Adrenal gland (tissue), 12 donors: ENCODE results near the gene GMPR2. TPM values are rescaled to one million over a fixed set of nuclear protein-coding genes. Genes with fewer than 3 reads are reported as not detected.
A peak's percentile ranks its signal among the peaks of the same experiment; 100 is the strongest.

Source experiments
- DNase-seq, 7 donors: peaks; one replicate each; pipeline ENCODE4 v3.0.0-alpha.2; 2019 to 2020
- H3K27ac ChIP-seq, 5 donors: fragments of 200-600 bp; sonication (generic) in 4 of 5; 1 replicate in 3 of 5; 2 replicates in 2 of 5; pipeline versions ENCODE4 v1.5.1 to v1.8.0; 2016 to 2020; ENCODE audit warnings: mild to moderate bottlenecking in 1 of 5
- H3K27me3 ChIP-seq: fragments of 200-600 bp; 2 replicates; pipeline ENCODE4 v1.8.0; 2021
- H3K36me3 ChIP-seq, 2 donors: fragments of 200-600 bp; replicated peaks in 1 of 2; 1 replicate in 1 of 2; 2 replicates in 1 of 2; pipeline versions ENCODE4 v1.5.1 to v1.8.0; 2018 to 2022
- H3K4me1 ChIP-seq, 2 donors: fragments of 200-600 bp; replicated peaks in 1 of 2; 1 replicate in 1 of 2; 2 replicates in 1 of 2; pipeline versions ENCODE4 v1.5.1 to v1.8.0; 2018 to 2021
- H3K4me3 ChIP-seq, 4 donors: fragments of 200-600 bp; sonication (generic) in 3 of 4; one replicate each; pipeline ENCODE4 v1.5.1; 2016 to 2018
- H3K9me3 ChIP-seq, 3 donors: fragments of 200-600 bp; sonication (generic) in 1 of 3; replicated peaks in 1 of 3; 1 replicate in 2 of 3; 2 replicates in 1 of 3; pipeline versions ENCODE4 v1.5.1 to v1.8.0; 2016 to 2021
- CTCF ChIP-seq, 6 experiments: fragments of 450-650 bp in 4 of 6; fragments of 200-600 bp in 2 of 6; sonication (generic) in 1 of 6; IDR thresholded peaks; 1 replicate in 5 of 6; 2 replicates in 1 of 6; pipeline versions ENCODE4 v1.5.1 to v1.8.0; 2016 to 2021; ENCODE audit warnings: antibody characterized with exemption in 6 of 6, mild to moderate bottlenecking in 2 of 6, moderate library complexity in 1 of 6
- POLR2A ChIP-seq, 2 donors: fragments of 450-650 bp; IDR thresholded peaks; one replicate each; pipeline ENCODE4 v1.6.1; 2017; ENCODE audit warnings: antibody characterized with exemption in 2 of 2, mild to moderate bottlenecking in 2 of 2, moderate library complexity in 1 of 2
- WGBS, 4 donors: extraction: QIAGEN DNeasy Blood & Tissue Kit in 2 of 4; methylation state at CpG; one replicate each; pipeline versions ENCODE4 v1.1.5 to v1.1.7; 2013 to 2017; 5-methylcytosine and 5-hydroxymethylcytosine counted together
- intact Hi-C, 2 donors: fragments of 100-400 bp; cut with DNase I; formaldehyde crosslinking; loops; one replicate each; pipeline versions ENCODE4 v1.14.1 to v1.15.0; 2022 to 2023
- polyA plus RNA-seq, 3 donors: library from polyadenylated mRNA; stranded (reverse); fragments of 200-250 nt in 2 of 3; fragments of 350-450 nt in 1 of 3; fragmentation: Illumina TruSeq in 1 of 3; extraction: RNeasy Lipid Tissue Mini Kit (QIAGEN cat#74804) in 1 of 3; gene quantifications; one replicate each; pipeline ENCODE4 v1.2.3, GENCODE V29; 2013 to 2014
- total RNA-seq, 9 donors: library from RNA; depleted of rRNA in 4 of 9; stranded (reverse); fragments of >200 nt in 4 of 9; fragments of 120-200 nt in 1 of 9; fragmentation: NEBNext Ultra II Directional in 1 of 9; extraction: Animal tissue kit (Norgen Biotek cat#: 25700) in 1 of 9; gene quantifications; one replicate each; pipeline versions ENCODE4 v1.1.0 to v1.2.4, GENCODE V29; 2013 to 2023
- donor health status: healthy with polysubstance abuse.
- donor health status: Bipolar disorder and iron deficiency.
- donor health status: DM: yes; HTN: yes; CAD: no.
- donor health status: DM: no; HTN: no; CAD: no.
- donor health status: DM: no; HTN: no; CAD: no.
- donor health status: DM: yes; HTN: yes; CAD: no.

Gene GMPR2
- total and polyA plus RNA-seq, 12 donors = 70.6 to 188 (median 124) TPM

GRCh38 chr14:24224618-24225071 is 8.1 kb upstream of the GMPR2 start:
- H3K27ac ChIP-seq = no peak overlapping the region
- DNase-seq = peak in 1 of 7 donors; percentile 12
- no peak overlapping the region for H3K4me3 ChIP-seq
- no peak for TF ChIP-seq CTCF (IDR thresholded peaks at IDR 0.05)
- no peak for TF ChIP-seq POLR2A (IDR thresholded peaks at IDR 0.05)
- peaks cover 0 to 5% of the 10 kb centered on the region in 2 donors for H3K4me1 ChIP-seq
- H3K9me3 ChIP-seq = no peaks in the 10 kb centered on the region
- H3K36me3 ChIP-seq = peaks cover 0 to 13% of the 10 kb centered on the region in 2 donors
- intact Hi-C loops = no loop called here
- no peaks in the 10 kb centered on the region for H3K27me3 ChIP-seq
- 86 to 89% (median 88%) methylated on average over 7 of the region's 7 CpGs for WGBS, 4 donors

- 81 to 92% (median 85%) methylated on average over 1 of the region's 1 CpG for WGBS, 4 donors
- H3K36me3 ChIP-seq = peaks cover 0 to 13% of the 10 kb centered on the region in 2 donors
- H3K27ac ChIP-seq = no peak overlapping the region
- intact Hi-C loops = no loop called here
- TF ChIP-seq CTCF (IDR thresholded peaks at IDR 0.05) (no peak), POLR2A (IDR thresholded peaks at IDR 0.05) (no peak)
- H3K4me1 ChIP-seq = peaks cover 8 to 14% of the 10 kb centered on the region in 2 donors
- DNase-seq = no peak
- H3K9me3 ChIP-seq = no peaks in the 10 kb centered on the region
- no peak overlapping the region for H3K4me3 ChIP-seq
- H3K27me3 ChIP-seq = no peaks in the 10 kb centered on the region
These were observed 6.3 kb upstream of the GMPR2 start for GRCh38 chr14:24226473-24226872.

- Histone ChIP-seq H3K27ac (no peak overlapping the region), H3K4me3 (no peak overlapping the region), H3K4me1 (peaks cover 21 to 24% of the 10 kb centered on the region in 2 donors), H3K36me3 (peaks cover 0 to 13% of the 10 kb centered on the region in 2 donors), H3K9me3 (no peaks in the 10 kb centered on the region), H3K27me3 (no peaks in the 10 kb centered on the region)
- intact Hi-C loops = no loop called here
- TF ChIP-seq CTCF (IDR thresholded peaks at IDR 0.05) (no peak), POLR2A (IDR thresholded peaks at IDR 0.05) (no peak)
- WGBS, 4 donors = 0 to 50% (median 21%) methylated on average over 1 of the region's 1 CpG
- peak in 1 of 7 donors; percentile 10 for DNase-seq
These were observed 3.8 kb upstream of the GMPR2 start for GRCh38 chr14:24228902-24229301.

GRCh38 chr14:24231263-24232120 is 1.2 kb upstream of the GMPR2 start:
- TF ChIP-seq POLR2A (IDR thresholded peaks at IDR 0.05) (no peak), CTCF (IDR thresholded peaks at IDR 0.05) (no peak)
- H3K9me3 ChIP-seq = no peaks in the 10 kb centered on the region
- peaks cover 0 to 31% of the 10 kb centered on the region in 2 donors for H3K36me3 ChIP-seq
- H3K4me3 ChIP-seq = peak overlapping the region; percentile 23 to 86 (median 78)
- intact Hi-C loops = no loop called here
- peak overlapping the region; percentile 42 to 99 (median 82) for H3K27ac ChIP-seq
- H3K4me1 ChIP-seq = peaks cover 29 to 50% of the 10 kb centered on the region in 2 donors
- H3K27me3 ChIP-seq = no peaks in the 10 kb centered on the region
- 7 to 11% (median 10%) methylated on average over 20 to 23 of the region's 23 CpGs for whole genome bisulfite sequencing, 4 donors
- DNase-seq = peak in 2 of 7 donors; percentile 13 to 57
